Endothelial cell (in vitro differentiated cells): ENCODE measurements around the gene BLOC1S6. TPM values are rescaled to one million over a fixed set of nuclear protein-coding genes. Genes with fewer than 3 reads are reported as not detected.

ENCODE experiments used
- DNase-seq: peaks from one replicate; pipeline ENCODE4 v3.0.0; 2021; ENCODE audit warnings: low spot score
- H3K27ac Mint-ChIP-seq: one replicate; pipeline ENCODE4 v1.8.0; 2021; ENCODE audit warnings: mixed read lengths, inconsistent platforms; ENCODE audit not compliant: unreplicated experiment
- H3K27me3 Mint-ChIP-seq: one replicate; pipeline ENCODE4 v1.8.0; 2021; ENCODE audit warnings: mild to moderate bottlenecking, moderate library complexity, mixed read lengths, inconsistent platforms; ENCODE audit not compliant: unreplicated experiment
- H3K36me3 Mint-ChIP-seq: one replicate; pipeline ENCODE4 v1.8.0; 2021; ENCODE audit warnings: mild to moderate bottlenecking, low read depth, mixed read lengths, inconsistent platforms; ENCODE audit not compliant: unreplicated experiment
- H3K4me1 Mint-ChIP-seq: one replicate; pipeline ENCODE4 v1.8.0; 2021; ENCODE audit warnings: mild to moderate bottlenecking, mixed read lengths, inconsistent platforms; ENCODE audit not compliant: unreplicated experiment
- H3K4me3 Mint-ChIP-seq: one replicate; pipeline ENCODE4 v1.8.0; 2021; ENCODE audit warnings: mild to moderate bottlenecking, mixed read lengths, inconsistent platforms; ENCODE audit not compliant: unreplicated experiment
- H3K9me3 Mint-ChIP-seq: one replicate; pipeline ENCODE4 v1.8.0; 2021; ENCODE audit warnings: mixed read lengths, inconsistent platforms; ENCODE audit not compliant: unreplicated experiment
- total RNA-seq: library from RNA; stranded (reverse); fragmentation: NEBNext Ultra II Directional; extraction: Animal tissue kit (Norgen Biotek cat#: 25700); gene quantifications from one replicate; pipeline ENCODE4 v1.2.1, GENCODE V29; 2021; ENCODE audit not compliant: unreplicated experiment
- TF ChIP-seq, protein P1 (sequence below): fragments of 200-600 bp; sonication (generic); IDR thresholded peaks from one replicate; pipeline ENCODE4 v1.5.0; 2021; ENCODE audit warnings: antibody characterized with exemption; ENCODE audit not compliant: unreplicated experiment

The BLOC1S6 gene
- total RNA-seq, 1 donor from 2014 or later: 30.1 TPM

GRCh38 chr15:45594835-45595530, 7.8 kb downstream of the BLOC1S6 start:
- H3K4me1 Mint-ChIP-seq: no peaks in the 10 kb centered on the region
- H3K9me3 Mint-ChIP-seq: no peaks in the 10 kb centered on the region
- H3K27ac Mint-ChIP-seq: no peak overlapping the region
- H3K36me3 Mint-ChIP-seq: peaks cover 16% of the 10 kb centered on the region
- no peaks in the 10 kb centered on the region for H3K27me3 Mint-ChIP-seq
- TF ChIP-seq, protein P1, sequence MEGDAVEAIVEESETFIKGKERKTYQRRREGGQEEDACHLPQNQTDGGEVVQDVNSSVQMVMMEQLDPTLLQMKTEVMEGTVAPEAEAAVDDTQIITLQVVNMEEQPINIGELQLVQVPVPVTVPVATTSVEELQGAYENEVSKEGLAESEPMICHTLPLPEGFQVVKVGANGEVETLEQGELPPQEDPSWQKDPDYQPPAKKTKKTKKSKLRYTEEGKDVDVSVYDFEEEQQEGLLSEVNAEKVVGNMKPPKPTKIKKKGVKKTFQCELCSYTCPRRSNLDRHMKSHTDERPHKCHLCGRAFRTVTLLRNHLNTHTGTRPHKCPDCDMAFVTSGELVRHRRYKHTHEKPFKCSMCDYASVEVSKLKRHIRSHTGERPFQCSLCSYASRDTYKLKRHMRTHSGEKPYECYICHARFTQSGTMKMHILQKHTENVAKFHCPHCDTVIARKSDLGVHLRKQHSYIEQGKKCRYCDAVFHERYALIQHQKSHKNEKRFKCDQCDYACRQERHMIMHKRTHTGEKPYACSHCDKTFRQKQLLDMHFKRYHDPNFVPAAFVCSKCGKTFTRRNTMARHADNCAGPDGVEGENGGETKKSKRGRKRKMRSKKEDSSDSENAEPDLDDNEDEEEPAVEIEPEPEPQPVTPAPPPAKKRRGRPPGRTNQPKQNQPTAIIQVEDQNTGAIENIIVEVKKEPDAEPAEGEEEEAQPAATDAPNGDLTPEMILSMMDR: no peak
- H3K4me3 Mint-ChIP-seq: no peak overlapping the region
- no peak for DNase-seq

DNA sequence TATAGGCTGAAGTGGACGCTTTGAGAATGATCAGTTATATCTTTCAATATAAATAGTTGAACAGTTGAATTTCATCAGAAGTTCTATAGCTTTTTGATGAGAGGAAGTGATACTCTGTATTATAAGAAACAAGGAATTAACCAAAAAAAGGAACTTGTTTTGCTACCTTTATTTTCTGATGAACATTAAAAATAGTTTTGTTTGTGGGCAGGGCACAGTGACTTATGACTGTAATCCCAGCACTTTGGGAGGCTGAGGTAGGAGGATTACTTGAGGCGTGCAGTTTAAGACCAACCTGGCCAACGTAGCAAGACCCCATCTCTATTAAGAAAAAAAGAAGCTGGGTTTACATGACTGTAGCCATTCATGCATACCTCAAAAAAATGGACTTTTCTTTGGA, 16.7 kb downstream of the BLOC1S6 start:
- H3K4me3 Mint-ChIP-seq: no peak overlapping the region

GRCh38 chr15:45604326-45604725, 17.1 kb downstream of the BLOC1S6 start:
- DNase-seq: no peak
- H3K4me1 Mint-ChIP-seq: no peaks in the 10 kb centered on the region

More for the DNA sequence above, 16.7 kb downstream of the BLOC1S6 start:
- Mint-ChIP-seq H3K27me3 (no peaks in the 10 kb centered on the region), H3K36me3 (peaks cover 6% of the 10 kb centered on the region), H3K9me3 (no peaks in the 10 kb centered on the region), H3K4me1 (no peaks in the 10 kb centered on the region), H3K27ac (no peak overlapping the region)
- TF ChIP-seq, protein P1: no peak
- DNase-seq: no peak

DNA sequence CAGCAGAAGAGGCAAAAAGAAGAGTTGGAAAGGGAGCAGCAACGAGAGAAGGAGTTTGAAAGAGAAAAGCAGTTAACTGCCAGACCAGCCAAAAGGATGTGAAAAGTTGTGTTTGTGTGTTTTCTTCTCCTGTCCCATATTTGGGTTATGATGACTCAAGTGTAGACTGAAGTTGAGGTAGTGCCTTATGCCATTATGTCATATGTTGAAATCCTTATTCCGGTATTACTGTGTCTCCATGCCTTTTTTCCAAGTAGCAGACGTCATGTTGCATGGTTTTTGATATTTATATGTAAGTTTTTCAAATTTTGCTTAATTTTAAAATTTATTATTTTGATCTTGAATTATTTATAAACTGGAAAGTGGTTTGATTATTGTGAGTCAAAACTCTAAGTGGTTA, 19.2 kb downstream of the BLOC1S6 start:
- Mint-ChIP-seq H3K4me1 (no peaks in the 10 kb centered on the region), H3K27ac (no peak overlapping the region), H3K4me3 (no peak overlapping the region), H3K27me3 (no peaks in the 10 kb centered on the region), H3K36me3 (peaks cover 6% of the 10 kb centered on the region), H3K9me3 (no peaks in the 10 kb centered on the region)
- TF ChIP-seq, protein P1: no peak
- DNase-seq: no peak

More at GRCh38 chr15:45604326-45604725, 17.1 kb downstream of the BLOC1S6 start:
- Mint-ChIP-seq H3K4me3 (no peak overlapping the region), H3K27ac (no peak overlapping the region), H3K9me3 (no peaks in the 10 kb centered on the region), H3K27me3 (no peaks in the 10 kb centered on the region), H3K36me3 (peaks cover 6% of the 10 kb centered on the region)
- TF ChIP-seq, protein P1: no peak

DNA sequence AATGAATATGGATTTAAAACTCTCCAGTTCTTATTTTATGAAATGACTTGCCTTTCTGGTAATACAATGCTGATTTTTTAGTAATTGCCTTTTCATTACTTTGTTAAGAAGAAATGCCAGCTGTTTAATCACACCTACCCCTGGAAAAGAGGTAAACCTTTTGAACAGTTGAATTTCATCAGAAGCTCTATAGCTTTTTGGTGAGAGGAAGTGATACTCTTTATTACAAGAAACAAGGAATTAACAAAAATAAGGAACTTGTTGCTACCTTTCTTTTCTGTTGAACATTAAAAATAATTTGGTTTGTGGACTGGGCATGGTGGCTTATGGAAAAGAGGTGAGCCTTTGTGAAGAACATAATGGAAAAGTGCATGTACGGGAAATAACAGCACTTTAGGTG, 19.7 kb downstream of the BLOC1S6 start:
- Mint-ChIP-seq H3K36me3 (peaks cover 6% of the 10 kb centered on the region), H3K27ac (no peak overlapping the region), H3K9me3 (no peaks in the 10 kb centered on the region), H3K4me3 (no peak overlapping the region), H3K27me3 (no peaks in the 10 kb centered on the region), H3K4me1 (no peaks in the 10 kb centered on the region)
- TF ChIP-seq, protein P1: no peak
- DNase-seq: no peak
